Measurements from ENCODE around the gene H3-3A.

H3-3A gene

DNA sequence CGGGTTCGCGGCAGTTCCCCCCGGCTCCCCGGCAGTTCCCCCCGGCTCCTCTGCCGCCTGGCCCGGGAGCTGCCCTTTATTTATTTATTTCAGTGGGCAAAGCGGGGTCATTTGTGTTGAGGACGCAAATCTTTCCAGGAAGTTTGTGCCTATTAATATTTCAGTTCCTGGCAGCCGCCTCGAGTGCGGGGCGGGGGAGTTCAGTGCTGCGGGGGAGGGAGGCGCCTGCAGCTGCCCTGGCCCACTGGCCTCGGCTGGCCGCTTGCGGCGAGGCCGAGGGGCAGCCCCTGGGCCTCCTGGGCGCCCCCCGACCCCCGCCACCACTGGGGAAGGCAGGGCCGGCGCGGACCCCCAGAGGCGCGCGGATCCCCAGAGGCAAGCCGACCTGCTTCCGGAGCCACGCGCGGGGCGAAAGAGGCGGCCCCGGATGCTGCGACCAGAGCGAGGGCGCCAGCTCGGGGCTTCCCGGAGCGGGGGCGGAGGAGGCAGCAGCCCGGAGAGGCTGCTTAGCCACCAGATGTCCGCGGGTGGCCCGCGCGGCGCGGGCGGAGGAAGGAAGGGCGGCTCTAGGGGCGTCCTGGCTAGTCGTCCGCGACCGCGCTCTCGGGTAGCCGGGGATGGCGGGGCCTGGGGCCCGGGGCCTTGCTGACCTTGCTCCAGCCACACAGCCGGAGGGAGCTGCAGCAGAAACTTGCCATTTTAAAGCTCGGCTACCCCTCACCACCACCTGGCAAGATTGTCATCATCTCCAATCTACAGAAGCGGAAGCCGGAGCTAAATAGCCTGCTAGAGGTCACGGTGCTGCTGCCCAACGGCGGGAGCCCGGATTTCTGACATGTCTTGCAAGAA, 48.0 kb downstream of the H3-3A start:
- peak in 1 of 2 donors; percentile 41 for DNase-seq (ENCODE audit: low read depth in 1 of 2, low spot score in 1 of 2)

DNA sequence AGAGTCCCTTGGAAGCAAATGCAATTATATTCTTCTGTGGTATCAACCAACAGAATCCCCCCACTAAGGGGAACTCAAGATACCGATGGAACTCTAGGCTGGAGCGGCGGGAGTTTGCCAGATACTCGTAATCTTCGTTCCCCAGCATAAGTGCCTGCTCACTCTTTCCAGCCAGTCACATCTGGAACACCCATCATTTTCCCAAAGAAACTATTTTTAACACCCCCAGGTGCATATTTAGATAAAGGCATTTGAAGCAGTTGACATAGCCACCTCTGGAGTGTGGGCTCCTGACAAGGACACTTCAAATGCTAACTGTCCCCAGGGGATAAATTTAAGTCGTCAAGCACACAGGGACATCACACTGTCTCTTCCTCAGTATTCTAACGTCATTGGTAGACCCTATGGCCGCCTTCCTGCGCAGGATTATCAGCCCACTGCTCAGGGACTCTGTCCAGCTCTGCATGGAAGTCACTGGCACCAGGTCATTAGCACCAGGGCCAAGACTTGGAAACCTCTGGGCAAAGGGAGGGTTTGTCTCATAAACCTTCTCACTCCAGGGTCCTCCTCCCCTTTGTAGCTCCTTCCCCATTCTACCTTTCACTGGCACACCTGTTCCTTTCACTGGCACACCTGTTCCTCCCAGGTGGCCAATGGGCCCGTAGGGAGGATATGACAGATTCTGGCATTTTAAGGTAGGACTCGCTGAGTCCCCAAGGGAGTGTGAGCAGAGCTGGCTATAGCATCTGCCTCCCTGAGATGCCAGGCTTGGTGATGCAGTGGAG, 48.8 kb downstream of the H3-3A start:
- DNase-seq (ENCODE audit: low read depth in 1 of 2, low spot score in 1 of 2) = no peak

DNA sequence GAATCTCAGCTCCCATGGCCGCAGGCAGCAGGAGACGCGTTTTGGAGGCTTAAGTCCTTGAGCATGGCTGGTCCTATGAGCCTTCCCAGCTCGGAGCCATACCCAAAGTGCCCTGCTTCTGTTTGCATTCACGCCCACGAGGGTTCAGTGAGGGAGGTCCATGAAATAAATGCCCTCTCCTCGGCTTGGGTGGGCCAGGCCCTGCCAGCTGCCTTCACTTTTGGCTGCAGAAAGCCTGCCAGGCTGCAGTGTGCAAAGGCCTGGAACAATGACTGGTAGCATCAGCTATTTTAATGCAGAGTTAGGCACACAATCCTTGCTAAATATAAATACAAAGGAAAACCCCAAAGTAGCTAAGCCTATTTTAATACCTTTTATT, 49.4 kb downstream of the H3-3A start:
- no peak for DNase-seq (ENCODE audit: low read depth in 1 of 2, low spot score in 1 of 2)

DNA sequence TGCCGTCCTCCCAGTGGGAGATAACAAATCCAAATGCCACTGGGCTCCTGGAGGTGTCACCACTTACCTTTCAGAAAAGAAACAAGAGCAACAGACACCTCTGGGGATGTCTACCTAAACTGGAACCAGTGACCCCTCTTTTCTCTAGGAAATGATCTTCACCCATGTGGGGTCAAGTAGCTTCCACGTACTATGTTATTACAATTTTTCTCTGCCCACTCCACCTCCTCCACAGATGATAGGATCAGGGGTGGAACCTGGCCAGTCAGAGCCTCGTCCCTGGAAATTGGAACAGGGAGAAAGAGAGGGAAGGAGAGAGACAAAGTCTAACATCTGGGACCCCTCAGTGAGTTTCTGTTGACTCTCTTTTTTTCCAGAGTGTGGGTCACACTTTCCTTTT, 50.1 kb downstream of the H3-3A start:
- DNase-seq (ENCODE audit: low read depth in 1 of 2, low spot score in 1 of 2) = no peak

DNA sequence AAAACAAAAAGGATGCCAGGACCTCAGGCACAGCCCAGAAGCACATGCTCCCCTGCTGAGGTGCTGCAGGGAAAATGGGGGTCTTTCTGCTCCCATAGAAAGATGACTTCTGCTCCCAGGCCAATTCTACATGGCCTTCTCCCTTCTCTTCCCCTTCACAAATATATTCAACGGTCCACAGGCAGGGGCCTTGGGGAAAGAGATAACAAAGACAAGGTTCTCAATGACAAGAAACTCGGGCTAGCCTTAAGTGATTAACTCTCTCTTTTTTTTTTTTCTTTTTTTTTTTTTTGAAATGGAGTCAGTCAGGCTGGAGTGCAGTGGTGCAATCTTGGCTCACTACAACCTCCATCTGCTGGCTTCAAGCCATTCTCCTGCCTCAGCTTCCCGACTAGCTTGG, 54.2 kb downstream of the H3-3A start:
- no peak for DNase-seq (ENCODE audit: low read depth in 1 of 2, low spot score in 1 of 2)

GRCh38 chr1:226117330-226117729, 54.8 kb downstream of the H3-3A start:
- DNase-seq (ENCODE audit: low read depth in 1 of 2, low spot score in 1 of 2) = no peak

- no peak for DNase-seq (ENCODE audit: low read depth in 1 of 2, low spot score in 1 of 2)
Observed at GRCh38 chr1:226118357-226118756, 55.8 kb downstream of the H3-3A start.

GRCh38 chr1:226119169-226119568, 56.7 kb downstream of the H3-3A start:
- no peak for DNase-seq (ENCODE audit: low read depth in 1 of 2, low spot score in 1 of 2)

DNA sequence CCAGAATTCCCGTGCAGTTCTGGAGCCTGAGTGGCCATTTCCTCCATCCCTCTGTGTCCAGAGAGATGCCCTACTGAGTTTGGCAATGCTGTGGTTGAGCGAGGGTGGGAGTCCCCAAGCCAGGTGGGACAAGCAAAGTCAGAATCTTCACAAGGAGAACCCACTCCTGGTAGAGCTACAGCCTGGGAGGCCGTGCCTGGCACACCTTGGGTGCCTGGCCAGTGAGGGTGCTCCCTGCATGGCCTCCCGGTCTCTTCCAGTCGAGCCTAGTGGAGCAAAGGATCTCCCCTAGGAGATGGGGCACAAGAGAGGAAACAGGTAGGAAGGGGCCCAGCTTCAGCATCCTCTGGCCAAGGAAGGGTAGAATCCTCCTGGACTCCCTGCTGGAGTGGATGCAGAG, 57.9 kb downstream of the H3-3A start:
- no peak for DNase-seq (ENCODE audit: low read depth in 1 of 2, low spot score in 1 of 2)

DNA sequence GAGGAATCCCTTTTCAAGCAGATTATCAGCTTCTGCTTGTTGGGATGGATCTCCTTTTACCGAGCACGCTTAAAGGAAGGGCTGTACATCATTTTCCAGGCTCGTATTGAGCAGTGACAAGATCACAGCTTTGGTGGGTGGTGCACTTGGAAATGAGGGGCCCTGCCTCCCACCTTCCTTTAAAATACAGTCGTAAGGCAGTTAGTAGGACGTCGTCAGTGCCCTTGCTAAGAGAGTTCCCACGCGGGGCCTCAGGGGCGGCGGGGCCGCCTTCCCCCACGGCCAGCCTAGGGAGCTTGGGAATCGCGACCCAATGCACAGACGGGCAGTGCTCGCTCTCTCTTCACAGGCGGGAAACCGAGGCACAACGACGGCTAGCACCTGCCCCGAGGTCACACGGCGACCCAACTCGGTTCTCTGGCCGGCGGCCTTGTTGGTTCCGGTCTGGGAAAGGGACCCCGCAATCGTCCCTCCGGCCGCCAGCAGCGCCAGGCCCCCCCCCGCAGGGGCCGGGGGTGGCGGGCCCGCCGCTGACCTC, 58.6 kb downstream of the H3-3A start:
- no peak for DNase-seq (ENCODE audit: low read depth in 1 of 2, low spot score in 1 of 2)

Measured in activated T-helper 1 cell treated with anti-CD3 and anti-CD28 coated beads, Interleukin-2, amount 50 U/mL, for 16 hours (primary cell).